Prostate gland (tissue), 2 donors: ENCODE data around the gene PSKH1.

Experiments
- CTCF ChIP-seq, 4 experiments: fragments of 200-600 bp in 2 of 4; fragments of 450-650 bp in 2 of 4; sonication (generic) in 2 of 4; IDR thresholded peaks; 1 replicate in 3 of 4; 2 replicates in 1 of 4; pipeline ENCODE4 v1.5.1; 2016 to 2019; ENCODE audit warnings: antibody characterized with exemption in 4 of 4, mild to moderate bottlenecking in 2 of 4, moderate library complexity in 2 of 4
- POLR2A ChIP-seq: fragments of 450-650 bp; IDR thresholded peaks from one replicate; pipeline ENCODE4 v1.6.1; 2016; ENCODE audit warnings: antibody characterized with exemption, mild to moderate bottlenecking
- POLR2AphosphoS5 ChIP-seq: sonication (generic); formaldehyde crosslinking; IDR thresholded peaks from one replicate; pipeline ENCODE4 v1.6.1; 2017; ENCODE audit warnings: antibody characterized with exemption

DNA sequence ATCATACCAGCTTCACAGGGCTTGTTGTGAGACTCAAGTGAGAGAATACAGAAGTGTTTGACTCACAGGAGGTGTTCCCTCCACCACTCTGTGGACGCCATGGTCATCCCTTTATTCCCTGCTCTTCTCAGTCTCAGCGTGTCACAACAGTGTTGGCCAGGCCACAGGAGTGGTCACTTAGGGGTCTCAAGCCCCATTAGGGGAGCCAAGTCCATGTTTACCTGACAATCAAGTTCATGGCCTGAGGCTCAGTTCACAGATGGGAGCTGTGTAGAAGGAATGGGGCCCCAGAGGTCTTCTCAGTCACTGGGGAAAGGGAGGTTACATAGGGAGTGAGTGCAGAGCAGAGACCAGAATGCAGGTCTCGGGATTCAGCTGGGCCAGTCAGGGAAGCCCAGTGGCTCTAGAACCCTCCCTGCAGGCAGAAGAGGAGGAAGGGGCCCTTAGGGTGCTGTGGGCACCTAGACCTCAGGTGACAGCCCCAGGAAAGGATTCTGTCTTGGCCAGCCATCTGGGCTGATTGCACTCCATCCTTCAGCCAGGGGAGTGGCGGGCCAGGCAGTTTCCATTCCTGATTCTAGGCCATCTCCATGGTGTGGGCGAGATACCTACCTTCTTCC lies 36.0 kb upstream of the PSKH1 start:
- no peak for TF ChIP-seq CTCF (IDR thresholded peaks at IDR 0.05)
- TF ChIP-seq POLR2A = no peak
- TF ChIP-seq POLR2AphosphoS5 = no peak
